ENCODE measurements around the gene DOK5. TPM values are rescaled to one million over a fixed set of nuclear protein-coding genes. Genes with fewer than 3 reads are reported as not detected.

The DOK5 gene
- total and polyA plus RNA-seq, 9 donors = 0.24 to 38.3 (median 2.4) TPM; not detected in 1

- Histone ChIP-seq H3K9me3 (no peaks in the 10 kb centered on the region), H3K27ac (no peak overlapping the region), H3K36me3 (no peaks in the 10 kb centered on the region), H3K27me3 (no peaks in the 10 kb centered on the region), H3K4me1 (ENCODE audit: insufficient read depth) (peaks cover 5% of the 10 kb centered on the region), H3K4me3 (no peak overlapping the region)
- TF ChIP-seq POLR2A (IDR thresholded peaks at IDR 0.05) (no peak), EP300 (IDR thresholded peaks at IDR 0.05) (no peak), CTCF (IDR thresholded peaks at IDR 0.05) (no peak)
- 88 to 91% (median 91%) methylated on average over 5 of the region's 5 CpGs for WGBS, 3 donors
- intact Hi-C loops (cut with DNase I) = no loop called here
- DNase-seq = no peak
Observed at GRCh38 chr20:54658525-54658924, 183.1 kb downstream of the DOK5 start.

GRCh38 chr20:54661265-54661664, 185.9 kb downstream of the DOK5 start:
- Histone ChIP-seq H3K4me3 (no peak overlapping the region), H3K36me3 (no peaks in the 10 kb centered on the region), H3K9me3 (no peaks in the 10 kb centered on the region), H3K27ac (no peak overlapping the region), H3K4me1 (ENCODE audit: insufficient read depth) (peaks cover 2% of the 10 kb centered on the region), H3K27me3 (no peaks in the 10 kb centered on the region)
- intact Hi-C loops (cut with DNase I) = no loop called here
- TF ChIP-seq CTCF (IDR thresholded peaks at IDR 0.05) = no peak
- TF ChIP-seq EP300 (IDR thresholded peaks at IDR 0.05) = no peak
- TF ChIP-seq POLR2A (IDR thresholded peaks at IDR 0.05) = no peak
- no peak for DNase-seq
- 49 to 58% (median 52%) methylated on average over 3 of the region's 3 CpGs for WGBS, 3 donors

DNA sequence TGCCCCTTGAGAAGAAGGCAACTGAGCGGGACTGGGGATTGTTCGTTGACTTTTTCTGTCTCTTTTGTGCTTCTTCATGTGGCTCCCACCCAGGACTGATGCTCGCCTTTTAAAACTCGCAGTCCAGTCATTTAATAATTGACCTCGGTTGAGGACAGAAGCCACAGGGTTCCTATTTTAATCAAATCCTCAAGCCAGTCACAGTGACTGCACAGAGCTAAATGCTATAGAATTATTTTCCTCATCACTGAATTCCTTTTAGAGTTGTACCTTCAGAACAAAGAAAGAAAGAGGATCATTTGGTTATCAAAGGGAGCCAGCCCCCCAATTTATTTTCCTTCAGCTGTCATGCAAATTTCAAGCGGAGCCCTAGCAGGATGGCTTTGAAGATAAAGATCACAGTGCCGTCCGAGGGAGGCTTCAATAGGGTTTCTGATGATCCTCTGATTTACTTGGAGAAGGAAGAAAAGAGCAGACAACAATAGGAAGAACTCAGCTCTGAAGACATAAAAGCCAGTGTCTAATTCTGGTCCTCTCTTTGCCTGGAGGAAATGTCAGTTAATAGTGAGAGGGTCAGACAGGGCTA, 186.6 kb downstream of the DOK5 start:
- Histone ChIP-seq H3K4me3 (no peak overlapping the region), H3K27ac (no peak overlapping the region), H3K27me3 (no peaks in the 10 kb centered on the region), H3K36me3 (no peaks in the 10 kb centered on the region), H3K9me3 (no peaks in the 10 kb centered on the region), H3K4me1 (ENCODE audit: insufficient read depth) (peaks cover 2% of the 10 kb centered on the region)
- DNase-seq = no peak
- intact Hi-C loops (cut with DNase I) = no loop called here
- WGBS, 3 donors = 85 to 92% (median 86%) methylated on average over 8 of the region's 8 CpGs
- TF ChIP-seq CTCF (IDR thresholded peaks at IDR 0.05) (no peak), EP300 (IDR thresholded peaks at IDR 0.05) (no peak), POLR2A (IDR thresholded peaks at IDR 0.05) (no peak)

GRCh38 chr20:54665812-54666211, 190.4 kb downstream of the DOK5 start:
- no peaks in the 10 kb centered on the region for H3K9me3 ChIP-seq
- H3K36me3 ChIP-seq = no peaks in the 10 kb centered on the region
- no peak overlapping the region for H3K4me3 ChIP-seq
- intact Hi-C loops (cut with DNase I) = no loop called here
- no peak for DNase-seq
- no peak overlapping the region for H3K27ac ChIP-seq
- peaks cover 2% of the 10 kb centered on the region for H3K4me1 ChIP-seq (ENCODE audit: insufficient read depth)
- TF ChIP-seq POLR2A (IDR thresholded peaks at IDR 0.05) = no peak
- TF ChIP-seq CTCF (IDR thresholded peaks at IDR 0.05) = no peak
- no peak for TF ChIP-seq EP300 (IDR thresholded peaks at IDR 0.05)
- no peaks in the 10 kb centered on the region for H3K27me3 ChIP-seq
- 87 to 100% (median 95%) methylated on average over 1 of the region's 1 CpG for WGBS, 3 donors

All from ovary (tissue), 9 donors.